ENCODE results near the gene ZNF516.

The ZNF516 gene

GRCh38 chr18:76339246-76339620 is 155.8 kb downstream of the ZNF516 start:
- Histone ChIP-seq H3K36me3 (ENCODE audit: control insufficient read depth, low read length) (no peaks in the 10 kb centered on the region), H3K27ac (ENCODE audit: low read depth, low read length) (no peak overlapping the region), H3K9me2 (replicated peaks; ENCODE audit: control insufficient read depth, low read length) (no peaks in the 10 kb centered on the region), H3K9me3 (ENCODE audit: control insufficient read depth, insufficient read depth, low read length) (no peaks in the 10 kb centered on the region), H3K4me2 (ENCODE audit: low read length) (no peak overlapping the region), H3F3A (ENCODE audit: control insufficient read depth, insufficient read depth) (no peaks in the 10 kb centered on the region), H4K20me1 (ENCODE audit: control insufficient read depth, insufficient read depth, low read depth, low read length) (no peaks in the 10 kb centered on the region), H3K4me3 (ENCODE audit: low read length) (no peak overlapping the region), H3K27me3 (ENCODE audit: control insufficient read depth, low read length) (no peaks in the 10 kb centered on the region), H3K4me1 (ENCODE audit: control insufficient read depth, low read length) (no peaks in the 10 kb centered on the region), H3K79me2 (ENCODE audit: control insufficient read depth, low read length) (no peaks in the 10 kb centered on the region)
- TF ChIP-seq EZH2phosphoT487 (IDR thresholded peaks at IDR 0.05; ENCODE audit: borderline replicate concordance, low read length) (no peak), CTCF (IDR thresholded peaks at IDR 0.05; ENCODE audit: low read depth, low read length, poor library complexity, severe bottlenecking) (no peak)

- Histone ChIP-seq H3K4me3 (ENCODE audit: low read length) (no peak overlapping the region), H3K27me3 (ENCODE audit: control insufficient read depth, low read length) (no peaks in the 10 kb centered on the region), H3K27ac (ENCODE audit: low read depth, low read length) (no peak overlapping the region), H3K9me2 (replicated peaks; ENCODE audit: control insufficient read depth, low read length) (no peaks in the 10 kb centered on the region), H3F3A (ENCODE audit: control insufficient read depth, insufficient read depth) (no peaks in the 10 kb centered on the region), H3K36me3 (ENCODE audit: control insufficient read depth, low read length) (no peaks in the 10 kb centered on the region), H3K4me2 (ENCODE audit: low read length) (no peak overlapping the region), H3K9me3 (ENCODE audit: control insufficient read depth, insufficient read depth, low read length) (no peaks in the 10 kb centered on the region), H3K4me1 (ENCODE audit: control insufficient read depth, low read length) (no peaks in the 10 kb centered on the region), H4K20me1 (ENCODE audit: control insufficient read depth, insufficient read depth, low read depth, low read length) (no peaks in the 10 kb centered on the region), H3K79me2 (ENCODE audit: control insufficient read depth, low read length) (no peaks in the 10 kb centered on the region)
- TF ChIP-seq EZH2phosphoT487 (IDR thresholded peaks at IDR 0.05; ENCODE audit: borderline replicate concordance, low read length) (no peak), CTCF (IDR thresholded peaks at IDR 0.05; ENCODE audit: low read depth, low read length, poor library complexity, severe bottlenecking) (no peak)
Observed at GRCh38 chr18:76338619-76339245, 156.3 kb downstream of the ZNF516 start.

- Histone ChIP-seq H3K9me2 (replicated peaks; ENCODE audit: control insufficient read depth, low read length) (no peaks in the 10 kb centered on the region), H3K27ac (ENCODE audit: low read depth, low read length) (no peak overlapping the region), H3F3A (ENCODE audit: control insufficient read depth, insufficient read depth) (no peaks in the 10 kb centered on the region), H3K27me3 (ENCODE audit: control insufficient read depth, low read length) (no peaks in the 10 kb centered on the region), H3K4me2 (ENCODE audit: low read length) (no peak overlapping the region), H3K79me2 (ENCODE audit: control insufficient read depth, low read length) (no peaks in the 10 kb centered on the region), H4K20me1 (ENCODE audit: control insufficient read depth, insufficient read depth, low read depth, low read length) (no peaks in the 10 kb centered on the region), H3K4me3 (ENCODE audit: low read length) (no peak overlapping the region), H3K4me1 (ENCODE audit: control insufficient read depth, low read length) (no peaks in the 10 kb centered on the region), H3K36me3 (ENCODE audit: control insufficient read depth, low read length) (no peaks in the 10 kb centered on the region), H3K9me3 (ENCODE audit: control insufficient read depth, insufficient read depth, low read length) (no peaks in the 10 kb centered on the region)
- TF ChIP-seq CTCF (IDR thresholded peaks at IDR 0.05; ENCODE audit: low read depth, low read length, poor library complexity, severe bottlenecking) (no peak), EZH2phosphoT487 (IDR thresholded peaks at IDR 0.05; ENCODE audit: borderline replicate concordance, low read length) (no peak)
Observed at GRCh38 chr18:76338088-76338487, 157.0 kb downstream of the ZNF516 start.

Measured in DOHH2 (cell line).